ENCODE results near the gene GTPBP3. TPM values are rescaled to one million over a fixed set of nuclear protein-coding genes. Genes with fewer than 3 reads are reported as not detected.
A peak's percentile ranks its signal among the peaks of the same experiment; 100 is the strongest.

GTPBP3 gene
- total and polyA plus RNA-seq, 2 of the 8 experiments (the other 6 are each of a cell fraction or from before 2014, with no cell fraction given): 30.4 to 56.0 TPM

DNA sequence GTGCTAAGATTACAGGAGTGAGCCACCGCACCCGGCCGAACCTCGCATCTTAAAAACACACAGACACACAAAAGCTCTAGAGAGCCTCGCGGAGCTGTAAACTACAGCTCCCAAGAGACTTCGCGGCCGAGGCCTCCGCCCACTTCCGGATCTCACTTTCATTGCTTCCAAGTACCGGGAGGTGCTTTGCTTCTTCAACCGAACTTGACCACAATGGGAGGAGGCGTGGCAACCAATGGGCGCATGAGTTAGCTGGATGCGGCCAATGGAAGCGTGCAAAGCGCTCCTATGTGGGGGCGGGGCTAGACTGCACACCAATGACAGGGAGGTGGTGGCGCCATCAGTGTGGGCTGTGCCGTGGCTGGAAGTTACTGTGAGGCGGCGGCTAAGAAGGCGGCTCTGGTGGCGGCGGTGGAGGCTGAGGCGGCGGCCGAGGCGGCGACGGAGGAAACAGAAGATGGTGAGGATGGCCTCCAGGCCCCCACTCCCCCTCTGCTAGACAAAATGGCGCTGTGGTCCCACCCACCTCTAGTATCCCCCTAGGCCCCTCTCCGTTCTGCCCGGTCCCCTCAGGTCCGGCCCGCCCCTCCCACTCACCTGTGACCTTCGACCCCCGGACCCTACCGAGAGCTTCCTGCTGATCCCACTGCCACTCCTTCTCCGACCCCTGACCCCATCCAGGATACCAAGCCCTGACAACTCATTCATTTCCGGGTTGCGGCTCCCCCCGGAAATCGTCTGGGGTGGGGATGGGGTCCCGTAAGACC lies 28.0 kb upstream of the GTPBP3 start, which contains the start of gene DDA1:
TSS of gene DDA1 (plus strand) at position 366 of the 767 bp plus-strand sequence. CDS start at position 458, 92 bp downstream.
- Histone ChIP-seq H3K79me2 (ENCODE audit: control insufficient read depth in 1 of 2, insufficient read depth in 2 of 2, low read length in 2 of 2) (peaks cover 8 to 36% of the 10 kb centered on the region in 2 experiments; a peak in 3 of 4 replicates), H3K4me1 (replicated peaks in 1 of 4; ENCODE audit: control insufficient read depth in 3 of 4, insufficient read depth in 4 of 4, low read length in 3 of 4) (peaks cover 5 to 14% (median 7%) of the 10 kb centered on the region in 4 experiments; a peak in 6 of 7 replicates), H4K20me1 (replicated peaks in 1 of 2; ENCODE audit: control insufficient read depth in 1 of 2, insufficient read depth in 2 of 2, low read length in 2 of 2) (peaks cover 0 to 14% of the 10 kb centered on the region in 2 experiments), H3K79me1 (ENCODE audit: low read depth, low read length) (peaks cover 21% of the 10 kb centered on the region), H3K23ac (ENCODE audit: insufficient read length) (no peak within 1 kb of the TSS), H3K56ac (replicated peaks; ENCODE audit: insufficient read length, low read depth, low read length) (peak within 1 kb of the TSS; percentile 70), H3K14ac (ENCODE audit: insufficient read length) (no peak within 1 kb of the TSS), H3K9ac (replicated peaks in 1 of 4; ENCODE audit: extremely low read depth in 1 of 4, low read depth in 3 of 4, low read length in 3 of 4) (peak within 1 kb of the TSS; percentile 55 to 71 (median 65)), H3K4me2 (ENCODE audit: insufficient read depth in 1 of 2, low read depth in 2 of 2, low read length in 2 of 2) (peak within 1 kb of the TSS; percentile 72 to 82), H2BK5ac (ENCODE audit: low read depth, low read length) (peak within 1 kb of the TSS; percentile 84), H3K4me3 (ENCODE audit: extremely low read depth in 1 of 4, insufficient read depth in 2 of 4, low read depth in 3 of 4, low read length in 4 of 4) (peak within 1 kb of the TSS; percentile 76 to 92 (median 80)), H3K4ac (replicated peaks; ENCODE audit: insufficient read length, low read depth, low read length) (peak within 1 kb of the TSS; percentile 50), H3K18ac (ENCODE audit: extremely low read depth, low read length) (peak within 1 kb of the TSS; percentile 78), H2BK20ac (ENCODE audit: low read length) (no peak within 1 kb of the TSS), H2BK12ac (ENCODE audit: low read depth, low read length) (0 out of 2 replicates have a peak within 1 kb of the TSS, but pooled peaks have one; percentile 12), H4K8ac (ENCODE audit: extremely low read depth, insufficient read depth, low read length) (peak within 1 kb of the TSS; percentile 93), H2BK120ac (replicated peaks; ENCODE audit: low read depth, low read length) (no peak within 1 kb of the TSS), H2AFZ (ENCODE audit: low read length) (no peak within 1 kb of the TSS), H4K5ac (ENCODE audit: insufficient read length, low read depth, low read length) (peak within 1 kb of the TSS; percentile 45), H3K36me3 (ENCODE audit: control insufficient read depth in 2 of 4, insufficient read depth in 4 of 4, low read length in 3 of 4) (peaks cover under 1 to 7% (median 4%) of the 10 kb centered on the region in 4 experiments), H3K27me3 (replicated peaks in 1 of 4; ENCODE audit: control insufficient read depth in 3 of 4, extremely low read depth in 1 of 4, insufficient read depth in 3 of 4, low read length in 3 of 4) (no peaks in the 10 kb centered on the region), H2BK15ac (ENCODE audit: low read length) (no peak within 1 kb of the TSS), H3K9me3 (ENCODE audit: insufficient read depth in 2 of 2, low read depth in 1 of 2, low read length in 1 of 2) (no peaks in the 10 kb centered on the region), H2AK5ac (ENCODE audit: low read depth, low read length) (no peak within 1 kb of the TSS; the same call in 1 of the 2 replicates), H4K91ac (replicated peaks; ENCODE audit: insufficient read length, low read length) (peak within 1 kb of the TSS; percentile 63), H3K27ac (ENCODE audit: low read depth, low read length) (peak within 1 kb of the TSS; percentile 27; the same call in 1 of the 2 replicates), H3K23me2 (ENCODE audit: low read depth, low read length) (peaks cover 9% of the 10 kb centered on the region)
- ChIA-PET CTCF (ENCODE audit: partially characterized antibody) (interaction anchor here (0.8 to 2.4 kb wide), 13 partner anchors 8 to 211 kb away, joined by 3 to 13 read pairs (median 3); partner anchors contain the start of gene USE1), POLR2A (ENCODE audit: partially characterized antibody) (interaction anchor here (0.7 to 18.5 kb wide), 16 partner anchors 9 to 129 kb away, joined by 3 to 329 read pairs (median 3); partner anchors contain the start of genes ANO8, BABAM1, CCDC194 and USE1)
- DNase-seq (ENCODE audit: low read depth in 1 of 2, low spot score in 2 of 2) (peak; percentile 95 to 99), FAIRE-seq (peak; percentile 96)
- 1% methylated on average over 46 of the region's 46 CpGs; no CpG with 5 or more reads in 1 of the 2 experiments for WGBS, 2 experiments (ENCODE audit: extremely low coverage in 1 of 2, insufficient coverage in 1 of 2, insufficient read length in 1 of 2, insufficient replicate concordance in 2 of 2, low coverage in 1 of 2, low lambda C conversion rate in 2 of 2, missing lambda C conversion rate in 1 of 2)
- peak; percentile 71; the same call in 1 of the 2 replicates for TF ChIP-seq SP4 (IDR thresholded peaks at IDR 0.05; ENCODE audit: low read length)
- TF ChIP-seq CHD2 (IDR thresholded peaks at IDR 0.05; ENCODE audit: low read length): peak; percentile 92
- peak; percentile 37 to 56; a peak in 2 of 4 replicates for TF ChIP-seq SIN3A (conservative IDR thresholded peaks at IDR 0.05 in 1 of 2, IDR thresholded peaks at IDR 0.05 in 1 of 2; ENCODE audit: low read depth in 1 of 2, low read length in 2 of 2)
- 0 out of 2 replicates have a peak, but pooled peaks have one; percentile 6 for TF ChIP-seq EGR1 (IDR thresholded peaks at IDR 0.05; ENCODE audit: borderline replicate concordance, low read depth, low read length)
- TF ChIP-seq SAP30 (IDR thresholded peaks at IDR 0.05; ENCODE audit: insufficient read depth, insufficient replicate concordance, low read length): peak; percentile 49
- TF ChIP-seq KDM4A (IDR thresholded peaks at IDR 0.05; ENCODE audit: low read depth, low read length, severe bottlenecking): no peak
- TF ChIP-seq RBBP5 (IDR thresholded peaks at IDR 0.05; ENCODE audit: borderline replicate concordance, low read depth, low read length): peak; percentile 24; the same call in 1 of the 2 replicates
- no peak for TF ChIP-seq FOSL1 (IDR thresholded peaks at IDR 0.05; ENCODE audit: insufficient read depth, low read depth, low read length)
- peak; percentile 80 for TF ChIP-seq SIX5 (IDR thresholded peaks at IDR 0.05; ENCODE audit: low read depth, low read length)
- TF ChIP-seq CBX5 (IDR thresholded peaks at IDR 0.05; ENCODE audit: low read depth, low read length): no peak
- peak; percentile 16; the same call in 1 of the 2 replicates for TF ChIP-seq TBP (IDR thresholded peaks at IDR 0.05; ENCODE audit: low read depth, low read length)
